Measurements from ENCODE around the gene WDR45B. TPM values are rescaled to one million over a fixed set of nuclear protein-coding genes. Genes with fewer than 3 reads are reported as not detected.
A peak's percentile ranks its signal among the peaks of the same experiment; 100 is the strongest.

The WDR45B gene
- total RNA-seq, 1 experiment from 2014 or later, result 96.5 TPM

DNA sequence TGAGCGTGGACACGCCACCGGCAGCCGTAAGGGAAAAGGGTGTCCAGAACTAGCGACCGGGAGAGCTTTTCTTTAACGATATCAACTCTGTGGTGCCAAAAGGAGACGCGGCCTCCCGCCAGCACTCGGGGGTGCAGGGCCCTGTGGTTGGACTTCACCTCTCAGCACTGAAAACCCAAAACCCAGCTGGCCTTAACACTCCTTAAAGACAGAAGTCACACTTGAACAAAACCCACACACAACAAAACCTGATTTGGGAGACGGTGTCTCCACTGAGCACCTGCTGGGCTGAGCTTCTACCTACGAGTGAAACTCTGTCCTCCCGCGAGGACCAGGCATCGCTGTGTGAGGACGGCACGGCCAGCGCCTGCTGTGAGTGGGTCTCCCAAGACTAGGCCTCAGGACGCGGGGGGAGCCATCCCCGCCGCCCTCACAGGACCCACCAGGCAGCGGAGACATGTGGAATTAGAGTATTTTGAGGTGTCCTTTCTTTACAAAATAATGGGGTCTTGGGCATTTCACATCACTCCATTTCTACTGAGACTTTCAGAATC, 46.7 kb downstream of the WDR45B start:
- CTCF ChIA-PET, result no interaction called here
- H3K9me3 Mint-ChIP-seq, result no peaks in the 10 kb centered on the region
- no peak for ATAC-seq
- POLR2A ChIA-PET, result no interaction called here
- no peak overlapping the region for H3K4me3 Mint-ChIP-seq
- H3K36me3 Mint-ChIP-seq, result peaks cover 68% of the 10 kb centered on the region
- H3K4me1 Mint-ChIP-seq, result peaks cover 15% of the 10 kb centered on the region
- no peaks in the 10 kb centered on the region for H3K27me3 Mint-ChIP-seq (ENCODE audit: low read depth)
- 0 out of 2 replicates have a peak overlapping the region, but pooled peaks have one; percentile 54 for H3K27ac Mint-ChIP-seq
- no peak for TF ChIP-seq FOXP1 (CRISPR knock-in tag; IDR thresholded peaks at IDR 0.05; ENCODE audit: borderline replicate concordance)
- TF ChIP-seq SMAD3 (CRISPR knock-in tag; IDR thresholded peaks at IDR 0.05; ENCODE audit: borderline replicate concordance), result no peak
- TF ChIP-seq TEAD4 (CRISPR knock-in tag; IDR thresholded peaks at IDR 0.05), result no peak
- no peak for DNase-seq (ENCODE audit: low spot score)

DNA sequence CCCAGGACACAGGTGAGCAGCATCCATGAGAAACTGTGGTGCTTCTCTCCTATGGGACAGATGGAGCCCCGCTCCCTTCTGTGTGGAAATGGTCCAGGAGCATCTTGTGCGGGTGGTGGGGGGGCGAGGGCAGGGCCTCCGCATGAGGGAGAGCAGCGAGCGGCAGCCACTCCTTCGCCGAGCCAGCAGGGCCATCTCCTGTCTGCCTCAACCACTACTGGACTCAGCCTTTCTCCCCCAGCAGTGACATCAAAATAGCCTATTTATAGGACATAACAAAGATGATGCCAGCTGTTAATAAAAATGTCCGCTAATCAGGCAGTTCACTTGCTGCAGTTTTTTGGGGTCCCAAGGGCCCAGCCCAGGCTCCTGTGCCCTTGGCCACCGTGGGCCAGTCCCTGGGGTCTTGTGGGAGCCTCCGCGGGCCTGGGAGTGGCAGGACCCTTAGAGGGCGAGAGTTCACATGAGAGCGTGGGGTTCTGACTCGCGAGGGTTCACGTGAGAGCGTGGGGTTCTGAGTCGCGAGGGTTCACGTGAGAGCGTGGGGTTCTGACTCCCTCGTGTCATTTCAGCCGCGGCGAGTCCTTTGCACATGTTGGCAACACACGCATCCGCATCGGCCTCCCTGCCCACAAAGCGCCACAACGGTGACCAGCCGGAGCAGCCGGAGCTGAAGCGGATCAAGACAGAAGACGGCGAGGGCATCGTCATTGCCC, 47.4 kb downstream of the WDR45B start:
- TF ChIP-seq SMAD4 (CRISPR knock-in tag; IDR thresholded peaks at IDR 0.05), result no peak
- no peak for TF ChIP-seq CREM (CRISPR knock-in tag; IDR thresholded peaks at IDR 0.05)
- TF ChIP-seq ZNF423 (CRISPR knock-in tag; IDR thresholded peaks at IDR 0.05), result no peak
- TF ChIP-seq, protein P1, sequence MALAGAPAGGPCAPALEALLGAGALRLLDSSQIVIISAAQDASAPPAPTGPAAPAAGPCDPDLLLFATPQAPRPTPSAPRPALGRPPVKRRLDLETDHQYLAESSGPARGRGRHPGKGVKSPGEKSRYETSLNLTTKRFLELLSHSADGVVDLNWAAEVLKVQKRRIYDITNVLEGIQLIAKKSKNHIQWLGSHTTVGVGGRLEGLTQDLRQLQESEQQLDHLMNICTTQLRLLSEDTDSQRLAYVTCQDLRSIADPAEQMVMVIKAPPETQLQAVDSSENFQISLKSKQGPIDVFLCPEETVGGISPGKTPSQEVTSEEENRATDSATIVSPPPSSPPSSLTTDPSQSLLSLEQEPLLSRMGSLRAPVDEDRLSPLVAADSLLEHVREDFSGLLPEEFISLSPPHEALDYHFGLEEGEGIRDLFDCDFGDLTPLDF (CRISPR knock-in tag; IDR thresholded peaks at IDR 0.05), result no peak
- TF ChIP-seq, protein P2, sequence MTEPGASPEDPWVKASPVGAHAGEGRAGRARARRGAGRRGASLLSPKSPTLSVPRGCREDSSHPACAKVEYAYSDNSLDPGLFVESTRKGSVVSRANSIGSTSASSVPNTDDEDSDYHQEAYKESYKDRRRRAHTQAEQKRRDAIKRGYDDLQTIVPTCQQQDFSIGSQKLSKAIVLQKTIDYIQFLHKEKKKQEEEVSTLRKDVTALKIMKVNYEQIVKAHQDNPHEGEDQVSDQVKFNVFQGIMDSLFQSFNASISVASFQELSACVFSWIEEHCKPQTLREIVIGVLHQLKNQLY (CRISPR knock-in tag; IDR thresholded peaks at IDR 0.05), result no peak
- TF ChIP-seq OVOL2 (CRISPR knock-in tag; IDR thresholded peaks at IDR 0.05; ENCODE audit: borderline replicate concordance), result no peak
- TF ChIP-seq FOXJ3 (CRISPR knock-in tag; IDR thresholded peaks at IDR 0.05; ENCODE audit: borderline replicate concordance), result no peak
- TF ChIP-seq GABPB1 (CRISPR knock-in tag; IDR thresholded peaks at IDR 0.05), result no peak
- TF ChIP-seq, protein P3, sequence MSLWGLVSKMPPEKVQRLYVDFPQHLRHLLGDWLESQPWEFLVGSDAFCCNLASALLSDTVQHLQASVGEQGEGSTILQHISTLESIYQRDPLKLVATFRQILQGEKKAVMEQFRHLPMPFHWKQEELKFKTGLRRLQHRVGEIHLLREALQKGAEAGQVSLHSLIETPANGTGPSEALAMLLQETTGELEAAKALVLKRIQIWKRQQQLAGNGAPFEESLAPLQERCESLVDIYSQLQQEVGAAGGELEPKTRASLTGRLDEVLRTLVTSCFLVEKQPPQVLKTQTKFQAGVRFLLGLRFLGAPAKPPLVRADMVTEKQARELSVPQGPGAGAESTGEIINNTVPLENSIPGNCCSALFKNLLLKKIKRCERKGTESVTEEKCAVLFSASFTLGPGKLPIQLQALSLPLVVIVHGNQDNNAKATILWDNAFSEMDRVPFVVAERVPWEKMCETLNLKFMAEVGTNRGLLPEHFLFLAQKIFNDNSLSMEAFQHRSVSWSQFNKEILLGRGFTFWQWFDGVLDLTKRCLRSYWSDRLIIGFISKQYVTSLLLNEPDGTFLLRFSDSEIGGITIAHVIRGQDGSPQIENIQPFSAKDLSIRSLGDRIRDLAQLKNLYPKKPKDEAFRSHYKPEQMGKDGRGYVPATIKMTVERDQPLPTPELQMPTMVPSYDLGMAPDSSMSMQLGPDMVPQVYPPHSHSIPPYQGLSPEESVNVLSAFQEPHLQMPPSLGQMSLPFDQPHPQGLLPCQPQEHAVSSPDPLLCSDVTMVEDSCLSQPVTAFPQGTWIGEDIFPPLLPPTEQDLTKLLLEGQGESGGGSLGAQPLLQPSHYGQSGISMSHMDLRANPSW (CRISPR knock-in tag; conservative IDR thresholded peaks at IDR 0.05; ENCODE audit: low read depth), result no peak
- TF ChIP-seq MYBL2 (CRISPR knock-in tag; IDR thresholded peaks at IDR 0.05), result no peak
- TF ChIP-seq, protein P4, sequence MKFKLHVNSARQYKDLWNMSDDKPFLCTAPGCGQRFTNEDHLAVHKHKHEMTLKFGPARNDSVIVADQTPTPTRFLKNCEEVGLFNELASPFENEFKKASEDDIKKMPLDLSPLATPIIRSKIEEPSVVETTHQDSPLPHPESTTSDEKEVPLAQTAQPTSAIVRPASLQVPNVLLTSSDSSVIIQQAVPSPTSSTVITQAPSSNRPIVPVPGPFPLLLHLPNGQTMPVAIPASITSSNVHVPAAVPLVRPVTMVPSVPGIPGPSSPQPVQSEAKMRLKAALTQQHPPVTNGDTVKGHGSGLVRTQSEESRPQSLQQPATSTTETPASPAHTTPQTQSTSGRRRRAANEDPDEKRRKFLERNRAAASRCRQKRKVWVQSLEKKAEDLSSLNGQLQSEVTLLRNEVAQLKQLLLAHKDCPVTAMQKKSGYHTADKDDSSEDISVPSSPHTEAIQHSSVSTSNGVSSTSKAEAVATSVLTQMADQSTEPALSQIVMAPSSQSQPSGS (CRISPR knock-in tag; IDR thresholded peaks at IDR 0.05; ENCODE audit: borderline replicate concordance, low read depth), result no peak
- TF ChIP-seq MXD4 (CRISPR knock-in tag; IDR thresholded peaks at IDR 0.05; ENCODE audit: borderline replicate concordance), result no peak
- no peak for TF ChIP-seq TEAD4 (CRISPR knock-in tag; IDR thresholded peaks at IDR 0.05)
- TF ChIP-seq, protein P5, sequence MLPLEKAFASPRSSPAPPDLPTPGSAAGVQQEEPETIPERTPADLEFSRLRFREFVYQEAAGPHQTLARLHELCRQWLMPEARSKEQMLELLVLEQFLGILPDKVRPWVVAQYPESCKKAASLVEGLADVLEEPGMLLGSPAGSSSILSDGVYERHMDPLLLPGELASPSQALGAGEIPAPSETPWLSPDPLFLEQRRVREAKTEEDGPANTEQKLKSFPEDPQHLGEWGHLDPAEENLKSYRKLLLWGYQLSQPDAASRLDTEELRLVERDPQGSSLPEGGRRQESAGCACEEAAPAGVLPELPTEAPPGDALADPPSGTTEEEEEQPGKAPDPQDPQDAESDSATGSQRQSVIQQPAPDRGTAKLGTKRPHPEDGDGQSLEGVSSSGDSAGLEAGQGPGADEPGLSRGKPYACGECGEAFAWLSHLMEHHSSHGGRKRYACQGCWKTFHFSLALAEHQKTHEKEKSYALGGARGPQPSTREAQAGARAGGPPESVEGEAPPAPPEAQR (CRISPR knock-in tag; IDR thresholded peaks at IDR 0.05), result no peak
- no peak for TF ChIP-seq ZNF232 (CRISPR knock-in tag; IDR thresholded peaks at IDR 0.05)
- no peak for TF ChIP-seq SOX15 (CRISPR knock-in tag; IDR thresholded peaks at IDR 0.05)
- no peak for TF ChIP-seq SMAD3 (CRISPR knock-in tag; IDR thresholded peaks at IDR 0.05; ENCODE audit: borderline replicate concordance)
- CTCF ChIA-PET, result no interaction called here
- Mint-ChIP-seq H3K27me3 (ENCODE audit: low read depth) (no peaks in the 10 kb centered on the region), H3K4me3 (no peak overlapping the region), H3K9me3 (no peaks in the 10 kb centered on the region), H3K4me1 (peaks cover 15% of the 10 kb centered on the region), H3K27ac (no peak overlapping the region), H3K36me3 (peaks cover 68% of the 10 kb centered on the region)
- DNase-seq (ENCODE audit: low spot score) (no peak), ATAC-seq (no peak)
- POLR2A ChIA-PET, result no interaction called here
